Upper lobe of left lung (tissue), 4 donors: Measurements from ENCODE around the gene ADD3.

ENCODE experiments used
- POLR2A ChIP-seq, 4 donors: fragments of 450-650 bp; IDR thresholded peaks; one replicate each; pipeline ENCODE4 v1.5.1; 2016 to 2017; ENCODE audit warnings: antibody characterized with exemption in 4 of 4, mild to moderate bottlenecking in 2 of 4
- TF ChIP-seq, protein P1 (sequence below), 6 experiments: fragments of 450-650 bp in 4 of 6; fragments of 200-600 bp in 2 of 6; sonication (generic) in 2 of 6; IDR thresholded peaks; one replicate each; pipeline ENCODE4 v1.5.1; 2016 to 2019; ENCODE audit warnings: antibody characterized with exemption in 6 of 6

GRCh38 chr10:109978481-109978880 lies 29.3 kb upstream of the ADD3 start:
- TF ChIP-seq, protein P1, sequence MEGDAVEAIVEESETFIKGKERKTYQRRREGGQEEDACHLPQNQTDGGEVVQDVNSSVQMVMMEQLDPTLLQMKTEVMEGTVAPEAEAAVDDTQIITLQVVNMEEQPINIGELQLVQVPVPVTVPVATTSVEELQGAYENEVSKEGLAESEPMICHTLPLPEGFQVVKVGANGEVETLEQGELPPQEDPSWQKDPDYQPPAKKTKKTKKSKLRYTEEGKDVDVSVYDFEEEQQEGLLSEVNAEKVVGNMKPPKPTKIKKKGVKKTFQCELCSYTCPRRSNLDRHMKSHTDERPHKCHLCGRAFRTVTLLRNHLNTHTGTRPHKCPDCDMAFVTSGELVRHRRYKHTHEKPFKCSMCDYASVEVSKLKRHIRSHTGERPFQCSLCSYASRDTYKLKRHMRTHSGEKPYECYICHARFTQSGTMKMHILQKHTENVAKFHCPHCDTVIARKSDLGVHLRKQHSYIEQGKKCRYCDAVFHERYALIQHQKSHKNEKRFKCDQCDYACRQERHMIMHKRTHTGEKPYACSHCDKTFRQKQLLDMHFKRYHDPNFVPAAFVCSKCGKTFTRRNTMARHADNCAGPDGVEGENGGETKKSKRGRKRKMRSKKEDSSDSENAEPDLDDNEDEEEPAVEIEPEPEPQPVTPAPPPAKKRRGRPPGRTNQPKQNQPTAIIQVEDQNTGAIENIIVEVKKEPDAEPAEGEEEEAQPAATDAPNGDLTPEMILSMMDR (IDR thresholded peaks at IDR 0.05), result peak; percentile 62 to 70 (median 68)
- no peak for TF ChIP-seq POLR2A (IDR thresholded peaks at IDR 0.05)
